SKM-1 treated with dmso at 0.1 percent for 144 hours (cell line): Measurements from ENCODE around the gene USH2A.
"Not testable (repeated sequence)": the region's sequence is repeated elsewhere in the genome, so short reads cannot be mapped to it uniquely, and the experiment has no call there.

ENCODE experiments used
- DNase-seq: peaks from one replicate; lab custom pipeline; 2025; ENCODE audit not compliant: unreplicated experiment; lab: John Stamatoyannopoulos, UW

Gene USH2A

GRCh38 chr1:216055004-216055403 is 368.2 kb downstream of the USH2A start:
- DNase-seq, result no peak

GRCh38 chr1:216054600-216054999 is 368.6 kb downstream of the USH2A start:
- DNase-seq, result no peak

GRCh38 chr1:216051071-216051470 is 372.2 kb downstream of the USH2A start:
- DNase-seq, result no peak

GRCh38 chr1:216049741-216050430 is 373.4 kb downstream of the USH2A start:
- DNase-seq, result no peak

GRCh38 chr1:216047811-216048572 is 375.3 kb downstream of the USH2A start:
- DNase-seq, result no peak

- DNase-seq, result no peak
Observed at GRCh38 chr1:216046336-216046735, 376.9 kb downstream of the USH2A start.

- DNase-seq, result no peak
Observed at GRCh38 chr1:216045400-216045799, 377.8 kb downstream of the USH2A start.

- no peak for DNase-seq
Observed at GRCh38 chr1:216044538-216044937, 378.7 kb downstream of the USH2A start.

- no peak for DNase-seq
Observed at GRCh38 chr1:216034506-216034905, 388.7 kb downstream of the USH2A start.

GRCh38 chr1:216032961-216033614 is 390.2 kb downstream of the USH2A start:
- no peak for DNase-seq

GRCh38 chr1:216032284-216032683 is 391.0 kb downstream of the USH2A start:
- no peak for DNase-seq

- no peak for DNase-seq
Observed at GRCh38 chr1:216028631-216029030, 394.6 kb downstream of the USH2A start.

GRCh38 chr1:216024546-216024945 is 398.7 kb downstream of the USH2A start:
- no peak for DNase-seq

GRCh38 chr1:216020743-216021345 is 402.4 kb downstream of the USH2A start:
- DNase-seq, result no peak

- no peak for DNase-seq
Observed at GRCh38 chr1:216015116-216015515, 408.1 kb downstream of the USH2A start.

- no peak for DNase-seq
Observed at GRCh38 chr1:216014086-216014485, 409.2 kb downstream of the USH2A start.

GRCh38 chr1:216009456-216009855 is 413.8 kb downstream of the USH2A start:
- not testable (repeated sequence) for DNase-seq

- DNase-seq, result peak; percentile 43
Observed at GRCh38 chr1:216005916-216006315, 417.3 kb downstream of the USH2A start.

- DNase-seq, result no peak
Observed at GRCh38 chr1:215992620-215993019, 430.6 kb downstream of the USH2A start.

GRCh38 chr1:215987092-215987875 is 436.0 kb downstream of the USH2A start:
- peak; percentile 41 for DNase-seq

- DNase-seq, result no peak
Observed at GRCh38 chr1:215986401-215986800, 436.8 kb downstream of the USH2A start.
